HCT116 (cell line): Measurements from ENCODE around the gene UNC5C. TPM values are rescaled to one million over a fixed set of nuclear protein-coding genes. Genes with fewer than 3 reads are reported as not detected.

ENCODE experiments used
- ATAC-seq: fragments of 200-7000 bp; cut with Tn5 transposase; 2 replicates; pipeline ENCODE4 v1.9.1; 2020; ENCODE audit warnings: mild to moderate bottlenecking, moderate library complexity
- BruUV-seq: library from RNA; stranded (reverse); fragments of 400-500 nt; replicated peaks from 2 replicates; lab custom pipeline; 2021; lab: Mats Ljungman, UMichigan
- CTCF ChIA-PET: fragments of 300-600 bp; sonication (Branson Sonifier 250); formaldehyde crosslinking; loops from one replicate; lab custom pipeline; 2021; ENCODE audit warnings: antibody characterized with exemption; lab: Charles Lee
- POLR2A ChIA-PET: fragments of 300-600, 350-600 bp; sonication (Branson Sonifier 250); formaldehyde crosslinking; loops from one replicate; lab custom pipeline; 2021; ENCODE audit warnings: antibody characterized with exemption; lab: Charles Lee
- RAD21 ChIA-PET, 2 experiments: fragments of 300-600 bp; sonication (Branson Sonifier 250); formaldehyde crosslinking; loops; one replicate each; lab custom pipeline; 2023; ENCODE audit warnings: low total read pairs in 2 of 2; ENCODE audit not compliant: uncharacterized antibody in 2 of 2, unreplicated experiment in 2 of 2, low non-redundant PET in 1 of 2; lab: Charles Lee
- DNase-seq: peaks from one replicate; pipeline ENCODE4 v3.0.0-alpha.2; 2010; ENCODE audit warnings: low read depth, low spot score
- H2AFZ ChIP-seq: fragments of 200-600 bp; shearing (Covaris generic), sonication (generic); 2 replicates; pipeline ENCODE4 v1.6.1; 2017; ENCODE audit warnings: low read depth, mixed run types, mixed read lengths, antibody characterized with exemption, low read length; ENCODE audit not compliant: poor library complexity, severe bottlenecking
- H3K27ac ChIP-seq: 2 replicates; pipeline ENCODE4 v1.5.1; 2012; ENCODE audit warnings: low read depth, low read length
- H3K27me3 ChIP-seq: fragments of 200-600 bp; sonication (generic); 2 replicates; pipeline ENCODE4 v1.6.1; 2016; ENCODE audit warnings: mixed run types, low read length, mixed read lengths; ENCODE audit not compliant: insufficient read depth
- H3K36me3 ChIP-seq, 2 experiments: fragments of 200-500 bp in 1 of 2; fragments of 200-600 bp in 1 of 2; sonication (Bioruptor generic) in 1 of 2; sonication (generic) in 1 of 2; 2 replicates each; pipeline versions ENCODE4 v1.5.1 to v1.6.1; 2014 to 2016; ENCODE audit warnings: low read length in 2 of 2, inconsistent platforms in 1 of 2, mixed read lengths in 1 of 2, mixed run types in 1 of 2; ENCODE audit not compliant: insufficient read depth in 2 of 2, control insufficient read depth in 1 of 2
- H3K4me1 ChIP-seq, 2 experiments: fragments of 200-600 bp in 1 of 2; sonication (generic) in 1 of 2; 2 replicates each; pipeline versions ENCODE4 v1.5.1 to v1.6.1; 2012 to 2017; ENCODE audit warnings: low read length in 2 of 2, inconsistent platforms in 1 of 2, mild to moderate bottlenecking in 1 of 2, mixed read lengths in 1 of 2, mixed run types in 1 of 2, moderate library complexity in 1 of 2; ENCODE audit not compliant: insufficient read depth in 2 of 2, control insufficient read depth in 1 of 2
- H3K4me2 ChIP-seq: fragments of 200-600 bp; sonication (generic); 2 replicates; pipeline ENCODE4 v1.6.1; 2017; ENCODE audit warnings: mixed run types, low read length, mixed read lengths
- H3K4me3 ChIP-seq, 2 experiments: fragments of 200-600 bp in 1 of 2; sonication (generic) in 1 of 2; replicated peaks in 1 of 2; 2 replicates each; pipeline ENCODE4 v1.5.1; 2011 to 2016; ENCODE audit warnings: low read length in 2 of 2, control low read depth in 1 of 2, low read depth in 1 of 2, mild to moderate bottlenecking in 1 of 2, mixed read lengths in 1 of 2, mixed run types in 1 of 2
- H3K79me2 ChIP-seq: fragments of 200-600 bp; sonication (generic); 2 replicates; pipeline ENCODE4 v1.6.1; 2017; ENCODE audit warnings: mild to moderate bottlenecking, mixed run types, low read length, moderate library complexity, mixed read lengths; ENCODE audit not compliant: insufficient read depth
- H3K9ac ChIP-seq: fragments of 200-600 bp; sonication (generic); 2 replicates; pipeline ENCODE4 v1.6.1; 2016; ENCODE audit warnings: low read length, mixed read lengths
- H3K9me2 ChIP-seq: fragments of 200-600 bp; sonication (generic), shearing (Covaris generic); 2 replicates; pipeline ENCODE4 v1.6.1; 2017; ENCODE audit warnings: mixed run types, mild to moderate bottlenecking, moderate library complexity; ENCODE audit not compliant: insufficient read depth
- H3K9me3 ChIP-seq, 2 experiments: fragments of 200-500 bp in 1 of 2; fragments of 200-600 bp in 1 of 2; sonication (Bioruptor generic) in 1 of 2; sonication (generic) in 1 of 2; 2 replicates each; pipeline ENCODE4 v1.6.1; 2014 to 2017; ENCODE audit warnings: low read length in 2 of 2, mixed read lengths in 2 of 2, inconsistent platforms in 1 of 2, low read depth in 1 of 2, mild to moderate bottlenecking in 1 of 2, mixed run types in 1 of 2, moderate library complexity in 1 of 2; ENCODE audit not compliant: control insufficient read depth in 1 of 2, insufficient read depth in 1 of 2
- H4K20me1 ChIP-seq: fragments of 200-600 bp; sonication (generic), shearing (Covaris generic); 2 replicates; pipeline ENCODE4 v1.6.1; 2017; ENCODE audit warnings: mixed run types, mild to moderate bottlenecking, moderate library complexity; ENCODE audit not compliant: insufficient read depth
- CBX3 ChIP-seq: IDR thresholded peaks from 2 replicates; pipeline ENCODE4 v1.6.1; 2012; ENCODE audit warnings: low read depth
- EGR1 ChIP-seq: IDR thresholded peaks from 2 replicates; pipeline ENCODE4 v1.6.1; 2012; ENCODE audit warnings: low read depth
- ELF1 ChIP-seq: IDR thresholded peaks from 2 replicates; pipeline ENCODE4 v1.6.1; 2012; ENCODE audit warnings: low read depth, borderline replicate concordance
- EZH2 ChIP-seq: fragments of 200-600 bp; sonication (generic); IDR thresholded peaks from 2 replicates; pipeline ENCODE4 v1.6.1; 2017; ENCODE audit warnings: antibody characterized with exemption, mixed run types
- EZH2phosphoT487 ChIP-seq: fragments of 200-600 bp; IDR thresholded peaks from 2 replicates; pipeline ENCODE4 v1.6.1; 2018; ENCODE audit warnings: antibody characterized with exemption, borderline replicate concordance
- FOSL1 ChIP-seq: IDR thresholded peaks from 2 replicates; pipeline ENCODE4 v1.6.1; 2012; ENCODE audit warnings: low read depth
- JUND ChIP-seq: IDR thresholded peaks from 2 replicates; pipeline ENCODE4 v1.6.1; 2012
- POLR2A ChIP-seq: IDR thresholded peaks from 2 replicates; pipeline ENCODE4 v1.7.0; 2011; ENCODE audit warnings: borderline replicate concordance; ENCODE audit not compliant: insufficient read depth, insufficient read length; ENCODE audit errors: extremely low read depth
- RAD21 ChIP-seq: IDR thresholded peaks from 2 replicates; pipeline ENCODE4 v1.6.1; 2012; ENCODE audit warnings: low read depth, mild to moderate bottlenecking
- SIN3A ChIP-seq: IDR thresholded peaks from 2 replicates; pipeline ENCODE4 v1.6.1; 2012; ENCODE audit warnings: low read depth
- SP1 ChIP-seq: IDR thresholded peaks from 2 replicates; pipeline ENCODE4 v1.6.1; 2012; ENCODE audit warnings: low read depth
- SRF ChIP-seq: IDR thresholded peaks from 2 replicates; pipeline ENCODE4 v1.6.1; 2012; ENCODE audit warnings: low read depth
- TCF7L2 ChIP-seq: IDR thresholded peaks from 2 replicates; pipeline ENCODE4 v1.7.0; 2011; ENCODE audit warnings: borderline replicate concordance, inconsistent platforms; ENCODE audit not compliant: insufficient read depth, insufficient read length; ENCODE audit errors: extremely low read depth
- YY1 ChIP-seq: IDR thresholded peaks from 2 replicates; pipeline ENCODE4 v1.6.1; 2011; ENCODE audit warnings: low read length, low read depth, moderate library complexity, mild to moderate bottlenecking; ENCODE audit not compliant: insufficient replicate concordance; ENCODE audit errors: extremely low read depth
- ZFX ChIP-seq: fragments of 450-650 bp; IDR thresholded peaks from 2 replicates; pipeline ENCODE4 v1.6.1; 2017
- ZNF274 ChIP-seq: fragments of 200-500 bp; sonication (Bioruptor generic); IDR thresholded peaks from 2 replicates; pipeline ENCODE4 v1.6.1; 2014; ENCODE audit warnings: mild to moderate bottlenecking, low read depth, low read length, inconsistent platforms
- intact Hi-C: fragments of 100-400 bp; cut with micrococcal nuclease; formaldehyde crosslinking; loops from 2 replicates; pipeline ENCODE4 v1.10.0; 2022
- total RNA-seq: library from RNA; stranded (reverse); gene quantifications from one replicate; pipeline ENCODE4 v1.2.1, GENCODE V29; 2021; ENCODE audit not compliant: unreplicated experiment
- TF ChIP-seq, protein P1 (sequence below): IDR thresholded peaks from 2 replicates; pipeline ENCODE4 v1.6.1; 2012
- TF ChIP-seq, protein P2 (sequence below), 3 experiments: fragments of 200-600 bp in 1 of 3; sonication (generic) in 1 of 3; IDR thresholded peaks in 2 of 3; conservative IDR thresholded peaks in 1 of 3; 2 replicates each; pipeline ENCODE4 v1.5.1; 2012 to 2017; ENCODE audit warnings: low read depth in 2 of 3, low read length in 2 of 3, antibody characterized with exemption in 1 of 3, borderline replicate concordance in 1 of 3, control low read depth in 1 of 3, mild to moderate bottlenecking in 1 of 3, mixed read lengths in 1 of 3, mixed run types in 1 of 3, moderate library complexity in 1 of 3; ENCODE audit not compliant: insufficient read depth in 1 of 3
- TF ChIP-seq, protein P3 (sequence below): IDR thresholded peaks from 2 replicates; pipeline ENCODE4 v1.6.1; 2011; ENCODE audit warnings: mild to moderate bottlenecking, low read length, moderate library complexity; ENCODE audit not compliant: insufficient replicate concordance; ENCODE audit errors: extremely low read depth

The UNC5C gene
- total RNA-seq, 1 experiment from 2014 or later: not detected

DNA sequence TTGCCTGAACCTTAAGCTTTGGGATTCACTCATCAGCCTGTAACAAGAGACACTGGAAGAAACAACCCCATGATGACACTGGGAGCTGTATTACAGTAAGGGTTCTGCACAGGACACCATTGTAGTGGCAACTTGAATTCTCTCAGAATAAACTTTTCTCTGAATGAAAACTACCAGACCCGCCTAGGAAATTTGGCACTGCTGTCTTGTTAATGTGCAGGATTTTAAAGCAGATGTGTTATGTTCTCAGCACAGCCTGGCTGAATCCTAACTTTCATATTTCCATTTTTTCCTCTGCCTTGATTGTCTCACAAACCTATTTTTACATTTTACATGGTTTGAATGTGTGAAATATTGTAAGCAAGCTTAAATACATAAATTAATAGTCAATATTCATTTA lies 253.6 kb downstream of the UNC5C start:
- ATAC-seq: no peak

DNA sequence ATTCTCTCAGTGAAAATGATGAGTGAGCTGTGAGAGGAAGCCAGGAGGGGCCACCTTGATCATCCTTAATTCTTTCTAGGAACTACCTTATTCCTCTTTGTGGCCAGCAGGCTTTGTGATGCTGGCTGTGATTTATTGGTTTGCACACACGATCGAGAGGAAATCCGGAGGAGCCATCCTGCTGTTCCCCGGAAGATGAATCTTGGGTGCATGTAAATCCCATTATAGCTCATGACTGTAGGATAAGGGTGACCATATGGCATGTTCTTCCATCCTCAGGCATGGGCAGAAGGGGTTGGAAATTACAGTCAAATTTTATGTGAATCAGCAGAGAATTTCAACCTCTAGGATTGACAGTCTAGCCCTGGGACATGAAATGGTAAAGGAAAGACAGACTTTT lies 254.5 kb downstream of the UNC5C start:
- Histone ChIP-seq H2AFZ (no peak overlapping the region), H3K79me2 (no peaks in the 10 kb centered on the region), H3K27ac (no peak overlapping the region), H3K36me3 (no peaks in the 10 kb centered on the region), H3K4me3 (no peak overlapping the region), H3K4me1 (no peaks in the 10 kb centered on the region), H4K20me1 (no peaks in the 10 kb centered on the region; the same call in 1 of the 2 replicates), H3K4me2 (no peak overlapping the region), H3K27me3 (no peaks in the 10 kb centered on the region), H3K9ac (no peak overlapping the region), H3K9me2 (no peaks in the 10 kb centered on the region), H3K9me3 (no peaks in the 10 kb centered on the region; a peak in 1 of 4 replicates)
- ChIA-PET POLR2A (no interaction called here), RAD21 (no interaction called here), CTCF (no interaction called here)
- intact Hi-C loops: no loop called here
- DNase-seq: no peak
- TF ChIP-seq ZFX: no peak
- no peak for TF ChIP-seq YY1
- no peak for TF ChIP-seq FOSL1
- TF ChIP-seq, protein P1, sequence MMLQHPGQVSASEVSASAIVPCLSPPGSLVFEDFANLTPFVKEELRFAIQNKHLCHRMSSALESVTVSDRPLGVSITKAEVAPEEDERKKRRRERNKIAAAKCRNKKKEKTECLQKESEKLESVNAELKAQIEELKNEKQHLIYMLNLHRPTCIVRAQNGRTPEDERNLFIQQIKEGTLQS: no peak
- TF ChIP-seq, protein P2, sequence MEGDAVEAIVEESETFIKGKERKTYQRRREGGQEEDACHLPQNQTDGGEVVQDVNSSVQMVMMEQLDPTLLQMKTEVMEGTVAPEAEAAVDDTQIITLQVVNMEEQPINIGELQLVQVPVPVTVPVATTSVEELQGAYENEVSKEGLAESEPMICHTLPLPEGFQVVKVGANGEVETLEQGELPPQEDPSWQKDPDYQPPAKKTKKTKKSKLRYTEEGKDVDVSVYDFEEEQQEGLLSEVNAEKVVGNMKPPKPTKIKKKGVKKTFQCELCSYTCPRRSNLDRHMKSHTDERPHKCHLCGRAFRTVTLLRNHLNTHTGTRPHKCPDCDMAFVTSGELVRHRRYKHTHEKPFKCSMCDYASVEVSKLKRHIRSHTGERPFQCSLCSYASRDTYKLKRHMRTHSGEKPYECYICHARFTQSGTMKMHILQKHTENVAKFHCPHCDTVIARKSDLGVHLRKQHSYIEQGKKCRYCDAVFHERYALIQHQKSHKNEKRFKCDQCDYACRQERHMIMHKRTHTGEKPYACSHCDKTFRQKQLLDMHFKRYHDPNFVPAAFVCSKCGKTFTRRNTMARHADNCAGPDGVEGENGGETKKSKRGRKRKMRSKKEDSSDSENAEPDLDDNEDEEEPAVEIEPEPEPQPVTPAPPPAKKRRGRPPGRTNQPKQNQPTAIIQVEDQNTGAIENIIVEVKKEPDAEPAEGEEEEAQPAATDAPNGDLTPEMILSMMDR (IDR thresholded peaks at IDR 0.05 in 2 of 3, conservative IDR thresholded peaks at IDR 0.05 in 1 of 3; ENCODE audit: borderline replicate concordance in 1 of 3, insufficient read depth in 1 of 3, low read depth in 2 of 3, low read length in 2 of 3): no peak
- no peak for TF ChIP-seq SP1
- no peak for TF ChIP-seq SRF
- no peak for TF ChIP-seq RAD21
- no peak for TF ChIP-seq EZH2
- no peak for TF ChIP-seq CBX3
- TF ChIP-seq POLR2A: no peak
- ATAC-seq: no peak
- no TSS peak for BruUV-seq

More for the DNA sequence above, 253.6 kb downstream of the UNC5C start:
- H3K36me3 ChIP-seq: no peaks in the 10 kb centered on the region
- RAD21 ChIA-PET: no interaction called here
- CTCF ChIA-PET: no interaction called here
- H3K4me1 ChIP-seq: no peaks in the 10 kb centered on the region
- DNase-seq: no peak
- H3K9ac ChIP-seq: no peak overlapping the region
- POLR2A ChIA-PET: no interaction called here
- no peak overlapping the region for H3K4me2 ChIP-seq
- H3K27ac ChIP-seq: no peak overlapping the region
- H3K9me3 ChIP-seq: no peaks in the 10 kb centered on the region; a peak in 1 of 4 replicates
- H3K9me2 ChIP-seq: no peaks in the 10 kb centered on the region
- intact Hi-C loops: no loop called here
- H3K79me2 ChIP-seq: no peaks in the 10 kb centered on the region
- H3K27me3 ChIP-seq: no peaks in the 10 kb centered on the region
- TF ChIP-seq ELF1 (no peak), EGR1 (no peak), ZNF274 (no peak), RAD21 (no peak), POLR2A (no peak), FOSL1 (no peak), EZH2phosphoT487 (no peak), YY1 (no peak), JUND (no peak), SP1 (no peak), TCF7L2 (no peak), SIN3A (no peak), ZFX (no peak)
- TF ChIP-seq, protein P3, sequence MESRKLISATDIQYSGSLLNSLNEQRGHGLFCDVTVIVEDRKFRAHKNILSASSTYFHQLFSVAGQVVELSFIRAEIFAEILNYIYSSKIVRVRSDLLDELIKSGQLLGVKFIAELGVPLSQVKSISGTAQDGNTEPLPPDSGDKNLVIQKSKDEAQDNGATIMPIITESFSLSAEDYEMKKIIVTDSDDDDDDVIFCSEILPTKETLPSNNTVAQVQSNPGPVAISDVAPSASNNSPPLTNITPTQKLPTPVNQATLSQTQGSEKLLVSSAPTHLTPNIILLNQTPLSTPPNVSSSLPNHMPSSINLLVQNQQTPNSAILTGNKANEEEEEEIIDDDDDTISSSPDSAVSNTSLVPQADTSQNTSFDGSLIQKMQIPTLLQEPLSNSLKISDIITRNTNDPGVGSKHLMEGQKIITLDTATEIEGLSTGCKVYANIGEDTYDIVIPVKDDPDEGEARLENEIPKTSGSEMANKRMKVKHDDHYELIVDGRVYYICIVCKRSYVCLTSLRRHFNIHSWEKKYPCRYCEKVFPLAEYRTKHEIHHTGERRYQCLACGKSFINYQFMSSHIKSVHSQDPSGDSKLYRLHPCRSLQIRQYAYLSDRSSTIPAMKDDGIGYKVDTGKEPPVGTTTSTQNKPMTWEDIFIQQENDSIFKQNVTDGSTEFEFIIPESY: no peak
- H3K4me3 ChIP-seq: no peak overlapping the region
- BruUV-seq: no TSS peak
- no peak overlapping the region for H2AFZ ChIP-seq
- no peaks in the 10 kb centered on the region; the same call in 1 of the 2 replicates for H4K20me1 ChIP-seq
